NOMO-1 treated with dmso at 0.1 percent for 144 hours (cell line): ENCODE results near the gene GGT6.

Experiments used
- DNase-seq: peaks from one replicate; lab custom pipeline; 2025; ENCODE audit not compliant: unreplicated experiment; lab: John Stamatoyannopoulos, UW

The GGT6 gene

GRCh38 chr17:4540224-4540651, 20.1 kb downstream of the GGT6 start:
- no peak for DNase-seq

- DNase-seq, result no peak
These were observed 20.7 kb downstream of the GGT6 start for GRCh38 chr17:4539576-4540223.

GRCh38 chr17:4539025-4539424, 21.4 kb downstream of the GGT6 start:
- DNase-seq, result no peak

- DNase-seq, result no peak
These were observed 22.0 kb downstream of the GGT6 start for GRCh38 chr17:4538236-4539002.

GRCh38 chr17:4537451-4538235, 22.7 kb downstream of the GGT6 start:
- DNase-seq, result no peak

- no peak for DNase-seq
These were observed 23.5 kb downstream of the GGT6 start for GRCh38 chr17:4536742-4537411.

GRCh38 chr17:4536259-4536741, 24.1 kb downstream of the GGT6 start:
- DNase-seq, result no peak

GRCh38 chr17:4535667-4536258, 24.6 kb downstream of the GGT6 start:
- DNase-seq, result no peak

GRCh38 chr17:4534928-4535666, 25.3 kb downstream of the GGT6 start:
- DNase-seq, result no peak

GRCh38 chr17:4534515-4534914, 25.9 kb downstream of the GGT6 start:
- no peak for DNase-seq

- DNase-seq, result no peak
These were observed 26.6 kb downstream of the GGT6 start for GRCh38 chr17:4533523-4534504.

- no peak for DNase-seq
These were observed 27.4 kb downstream of the GGT6 start for GRCh38 chr17:4532860-4533522.

GRCh38 chr17:4531988-4532736, 28.2 kb downstream of the GGT6 start:
- no peak for DNase-seq

- no peak for DNase-seq
These were observed 29.3 kb downstream of the GGT6 start for GRCh38 chr17:4530799-4531730.

- DNase-seq, result no peak
These were observed 30.7 kb downstream of the GGT6 start for GRCh38 chr17:4529533-4530152.

GRCh38 chr17:4527566-4528125, 32.7 kb downstream of the GGT6 start:
- peak; percentile 30 for DNase-seq
